ENCODE measurements around the gene PHLDB3. TPM values are rescaled to one million over a fixed set of nuclear protein-coding genes. Genes with fewer than 3 reads are reported as not detected.

The PHLDB3 gene
- total RNA-seq, 1 donor from 2014 or later = 7.9 TPM

DNA sequence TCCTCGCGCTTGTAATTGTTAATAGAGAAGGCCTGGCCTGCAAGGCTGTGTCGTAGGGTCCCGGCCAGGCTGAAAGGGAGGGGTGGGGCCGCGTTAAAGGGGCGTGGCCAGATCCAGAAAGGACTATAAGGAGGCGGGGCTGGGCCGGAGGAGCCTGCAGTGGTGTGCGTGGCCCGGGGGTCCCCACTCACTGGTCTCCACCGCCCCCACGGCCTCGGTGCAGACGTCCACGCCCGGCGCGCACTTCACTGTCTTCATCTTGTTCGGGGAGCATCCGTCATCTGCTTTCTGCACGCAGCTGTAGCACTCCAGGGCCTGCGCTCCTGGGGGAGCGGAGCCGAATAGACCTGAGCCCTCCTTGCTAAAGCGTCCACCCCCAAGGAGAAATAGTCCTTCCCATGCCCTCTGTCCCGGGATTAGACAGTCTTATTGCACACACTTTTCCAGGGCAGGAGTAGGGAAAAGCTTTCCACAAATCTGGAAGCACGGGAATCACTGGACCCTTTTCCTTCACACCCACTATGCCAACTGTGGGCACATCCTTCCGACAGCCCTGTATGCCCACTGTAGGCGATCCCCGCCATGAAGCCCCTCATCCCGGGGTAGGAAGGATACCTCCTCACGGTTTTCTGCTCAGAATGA lies 40.3 kb downstream of the PHLDB3 start:
- TF ChIP-seq, protein P1, sequence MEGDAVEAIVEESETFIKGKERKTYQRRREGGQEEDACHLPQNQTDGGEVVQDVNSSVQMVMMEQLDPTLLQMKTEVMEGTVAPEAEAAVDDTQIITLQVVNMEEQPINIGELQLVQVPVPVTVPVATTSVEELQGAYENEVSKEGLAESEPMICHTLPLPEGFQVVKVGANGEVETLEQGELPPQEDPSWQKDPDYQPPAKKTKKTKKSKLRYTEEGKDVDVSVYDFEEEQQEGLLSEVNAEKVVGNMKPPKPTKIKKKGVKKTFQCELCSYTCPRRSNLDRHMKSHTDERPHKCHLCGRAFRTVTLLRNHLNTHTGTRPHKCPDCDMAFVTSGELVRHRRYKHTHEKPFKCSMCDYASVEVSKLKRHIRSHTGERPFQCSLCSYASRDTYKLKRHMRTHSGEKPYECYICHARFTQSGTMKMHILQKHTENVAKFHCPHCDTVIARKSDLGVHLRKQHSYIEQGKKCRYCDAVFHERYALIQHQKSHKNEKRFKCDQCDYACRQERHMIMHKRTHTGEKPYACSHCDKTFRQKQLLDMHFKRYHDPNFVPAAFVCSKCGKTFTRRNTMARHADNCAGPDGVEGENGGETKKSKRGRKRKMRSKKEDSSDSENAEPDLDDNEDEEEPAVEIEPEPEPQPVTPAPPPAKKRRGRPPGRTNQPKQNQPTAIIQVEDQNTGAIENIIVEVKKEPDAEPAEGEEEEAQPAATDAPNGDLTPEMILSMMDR (IDR thresholded peaks at IDR 0.05; ENCODE audit: insufficient read depth, low read length, severe bottlenecking) = no peak
- Histone ChIP-seq H3K36me3 (ENCODE audit: control insufficient read depth, insufficient read depth, low read length) (peaks cover 4% of the 10 kb centered on the region), H3K27me3 (ENCODE audit: control insufficient read depth, insufficient read depth, low read length) (no peaks in the 10 kb centered on the region), H3K4me3 (ENCODE audit: low read depth, low read length) (peak overlapping the region; percentile 64)
- FAIRE-seq = no peak
- DNase-seq (ENCODE audit: low read depth) = no peak

DNA sequence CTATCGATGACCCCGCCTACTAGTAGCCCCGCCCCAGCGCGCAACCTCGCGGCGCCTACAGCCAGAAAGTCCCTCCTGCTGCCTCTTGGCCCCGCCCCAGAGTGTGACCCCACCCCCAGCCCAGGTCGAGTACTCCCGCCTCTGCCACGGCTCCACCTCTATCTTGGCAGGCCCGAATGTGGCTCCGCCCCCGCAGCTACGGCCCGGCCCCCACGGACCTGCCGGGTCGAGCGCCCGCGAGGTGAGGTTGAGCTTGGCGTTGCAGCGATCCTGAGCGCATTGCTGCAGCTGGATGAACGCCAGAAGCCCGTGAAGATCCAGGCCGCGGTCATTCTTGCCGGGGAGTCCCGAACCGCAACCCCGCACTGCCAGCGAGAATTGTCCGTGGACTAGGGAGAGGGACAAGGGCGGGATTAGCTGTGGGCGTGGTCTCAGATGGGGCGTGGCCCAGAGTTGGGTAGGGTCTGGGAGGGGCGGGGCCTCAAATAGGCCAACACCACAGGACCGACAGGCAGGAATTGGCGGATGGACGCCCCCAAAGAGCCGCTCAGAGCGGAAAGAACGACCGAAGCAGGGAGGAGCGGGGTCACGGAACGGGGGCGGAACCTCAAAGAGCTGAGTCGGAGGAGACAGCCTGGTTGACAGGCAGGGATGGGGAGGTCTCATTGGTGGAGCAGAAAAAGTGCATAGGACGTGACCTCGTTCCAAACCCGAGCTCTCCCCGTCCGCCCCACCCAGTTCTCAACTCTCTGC lies 41.0 kb downstream of the PHLDB3 start:
- TF ChIP-seq, protein P1 (IDR thresholded peaks at IDR 0.05; ENCODE audit: insufficient read depth, low read length, severe bottlenecking) = no peak
- peak; percentile 85 for DNase-seq (ENCODE audit: low read depth)
- no peak for FAIRE-seq
- Histone ChIP-seq H3K4me3 (ENCODE audit: low read depth, low read length) (peak overlapping the region; percentile 64), H3K36me3 (ENCODE audit: control insufficient read depth, insufficient read depth, low read length) (peaks cover 4% of the 10 kb centered on the region), H3K27me3 (ENCODE audit: control insufficient read depth, insufficient read depth, low read length) (no peaks in the 10 kb centered on the region)

DNA sequence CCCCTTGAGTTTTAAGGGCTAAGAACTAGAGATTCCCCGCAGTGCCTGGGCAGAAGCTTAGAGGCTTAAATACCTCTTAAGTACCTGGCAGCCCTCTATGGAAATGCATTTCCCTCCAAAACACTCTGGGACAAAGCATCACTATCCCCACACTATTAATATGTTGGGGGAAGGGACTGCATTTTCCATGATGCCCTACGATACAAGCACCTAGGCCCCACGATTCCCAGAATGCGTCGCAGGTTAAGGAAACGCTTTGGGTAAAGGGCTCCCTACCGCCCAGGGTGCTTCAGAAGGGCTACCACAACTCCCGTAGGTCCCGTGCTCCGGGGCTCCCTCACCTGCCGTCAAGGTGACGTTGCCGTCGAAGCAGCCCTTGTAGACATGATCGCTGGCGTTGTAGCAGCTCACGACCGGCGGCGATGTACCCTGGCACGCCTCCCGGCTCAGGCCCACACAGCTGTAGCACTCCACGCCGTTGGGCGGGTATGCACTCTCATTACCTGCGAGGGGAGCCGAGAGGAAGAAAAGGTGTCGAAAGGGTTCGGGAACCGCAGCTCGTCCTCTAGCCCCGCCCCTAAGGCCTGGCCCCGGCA lies 41.7 kb downstream of the PHLDB3 start:
- TF ChIP-seq, protein P1 (IDR thresholded peaks at IDR 0.05; ENCODE audit: insufficient read depth, low read length, severe bottlenecking) = no peak
- H3K36me3 ChIP-seq (ENCODE audit: control insufficient read depth, insufficient read depth, low read length) = peaks cover 4% of the 10 kb centered on the region
- no peak for DNase-seq (ENCODE audit: low read depth)
- no peak for FAIRE-seq
- peak overlapping the region; percentile 31 for H3K4me3 ChIP-seq (ENCODE audit: low read depth, low read length)
- H3K27me3 ChIP-seq (ENCODE audit: control insufficient read depth, insufficient read depth, low read length) = no peaks in the 10 kb centered on the region

DNA sequence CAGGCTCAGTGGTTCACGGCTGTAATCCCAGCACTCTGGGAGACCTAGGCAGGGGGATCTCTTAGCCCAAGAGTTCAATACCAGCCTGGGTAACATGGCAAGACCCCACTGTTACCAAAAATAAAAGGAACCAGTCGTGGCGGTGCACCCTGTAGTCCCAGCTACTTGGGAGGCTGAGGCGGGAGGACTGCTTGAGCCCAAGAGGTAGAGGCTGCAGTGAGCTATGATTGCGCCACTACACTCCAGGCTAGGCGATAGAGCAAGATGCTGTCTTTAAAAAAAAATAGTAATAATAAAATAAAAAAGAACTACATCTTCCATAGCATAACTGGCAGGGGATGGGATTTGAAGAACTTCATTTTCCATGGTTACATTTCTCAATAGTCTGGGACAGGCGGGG lies 42.2 kb downstream of the PHLDB3 start:
- H3K4me3 ChIP-seq (ENCODE audit: low read depth, low read length) = no peak overlapping the region
- FAIRE-seq (no peak), DNase-seq (ENCODE audit: low read depth) (no peak)
- no peaks in the 10 kb centered on the region for H3K27me3 ChIP-seq (ENCODE audit: control insufficient read depth, insufficient read depth, low read length)
- TF ChIP-seq, protein P1 (IDR thresholded peaks at IDR 0.05; ENCODE audit: insufficient read depth, low read length, severe bottlenecking) = no peak
- H3K36me3 ChIP-seq (ENCODE audit: control insufficient read depth, insufficient read depth, low read length) = peaks cover 4% of the 10 kb centered on the region

DNA sequence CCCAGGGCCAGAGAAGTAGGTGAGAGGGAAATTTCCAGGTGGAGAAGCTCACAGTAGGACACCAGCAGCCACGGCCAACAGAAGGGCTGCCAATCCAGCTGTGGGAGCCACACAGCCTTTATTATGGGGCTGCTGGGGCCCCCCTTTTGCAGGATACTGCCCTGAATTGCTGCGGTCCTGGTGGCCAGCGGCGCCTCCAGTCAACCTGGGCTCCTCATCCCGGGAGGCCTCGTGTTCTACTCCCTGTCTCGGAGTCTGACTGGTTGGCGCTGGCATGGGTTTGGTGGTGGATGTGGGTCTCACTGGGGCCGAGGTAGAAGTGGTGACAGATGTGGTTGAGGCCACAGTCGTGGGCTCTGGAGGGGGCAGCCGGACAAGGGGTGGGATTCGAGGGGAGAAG lies 43.2 kb downstream of the PHLDB3 start:
- Histone ChIP-seq H3K36me3 (ENCODE audit: control insufficient read depth, insufficient read depth, low read length) (peaks cover 4% of the 10 kb centered on the region), H3K4me3 (ENCODE audit: low read depth, low read length) (no peak overlapping the region), H3K27me3 (ENCODE audit: control insufficient read depth, insufficient read depth, low read length) (no peaks in the 10 kb centered on the region)
- TF ChIP-seq, protein P1 (IDR thresholded peaks at IDR 0.05; ENCODE audit: insufficient read depth, low read length, severe bottlenecking) = no peak
- FAIRE-seq (no peak), DNase-seq (ENCODE audit: low read depth) (no peak)
